Measurements from ENCODE around the gene KCNN4. TPM values are rescaled to one million over a fixed set of nuclear protein-coding genes. Genes with fewer than 3 reads are reported as not detected.

Gene KCNN4
- total RNA-seq, 1 experiment from 2014 or later: 29.7 TPM

- Histone ChIP-seq H3K4me3 (ENCODE audit: low read depth in 2 of 2, low read length in 2 of 2) (no peak overlapping the region), H3K9me3 (ENCODE audit: control insufficient read depth, insufficient read depth, low read depth, low read length) (no peaks in the 10 kb centered on the region), H3K36me3 (ENCODE audit: control insufficient read depth, insufficient read depth, low read length) (0 out of 2 replicates have a peak, but pooled peaks cover 3% of the 10 kb centered on the region), H3K4me1 (ENCODE audit: control insufficient read depth, insufficient read depth, low read length) (peaks cover 19% of the 10 kb centered on the region), H3K27me3 (ENCODE audit: control insufficient read depth, insufficient read depth, low read length) (no peaks in the 10 kb centered on the region), H3K27ac (ENCODE audit: low read length) (no peak overlapping the region)
- no peak for ATAC-seq
- TF ChIP-seq, protein P1, sequence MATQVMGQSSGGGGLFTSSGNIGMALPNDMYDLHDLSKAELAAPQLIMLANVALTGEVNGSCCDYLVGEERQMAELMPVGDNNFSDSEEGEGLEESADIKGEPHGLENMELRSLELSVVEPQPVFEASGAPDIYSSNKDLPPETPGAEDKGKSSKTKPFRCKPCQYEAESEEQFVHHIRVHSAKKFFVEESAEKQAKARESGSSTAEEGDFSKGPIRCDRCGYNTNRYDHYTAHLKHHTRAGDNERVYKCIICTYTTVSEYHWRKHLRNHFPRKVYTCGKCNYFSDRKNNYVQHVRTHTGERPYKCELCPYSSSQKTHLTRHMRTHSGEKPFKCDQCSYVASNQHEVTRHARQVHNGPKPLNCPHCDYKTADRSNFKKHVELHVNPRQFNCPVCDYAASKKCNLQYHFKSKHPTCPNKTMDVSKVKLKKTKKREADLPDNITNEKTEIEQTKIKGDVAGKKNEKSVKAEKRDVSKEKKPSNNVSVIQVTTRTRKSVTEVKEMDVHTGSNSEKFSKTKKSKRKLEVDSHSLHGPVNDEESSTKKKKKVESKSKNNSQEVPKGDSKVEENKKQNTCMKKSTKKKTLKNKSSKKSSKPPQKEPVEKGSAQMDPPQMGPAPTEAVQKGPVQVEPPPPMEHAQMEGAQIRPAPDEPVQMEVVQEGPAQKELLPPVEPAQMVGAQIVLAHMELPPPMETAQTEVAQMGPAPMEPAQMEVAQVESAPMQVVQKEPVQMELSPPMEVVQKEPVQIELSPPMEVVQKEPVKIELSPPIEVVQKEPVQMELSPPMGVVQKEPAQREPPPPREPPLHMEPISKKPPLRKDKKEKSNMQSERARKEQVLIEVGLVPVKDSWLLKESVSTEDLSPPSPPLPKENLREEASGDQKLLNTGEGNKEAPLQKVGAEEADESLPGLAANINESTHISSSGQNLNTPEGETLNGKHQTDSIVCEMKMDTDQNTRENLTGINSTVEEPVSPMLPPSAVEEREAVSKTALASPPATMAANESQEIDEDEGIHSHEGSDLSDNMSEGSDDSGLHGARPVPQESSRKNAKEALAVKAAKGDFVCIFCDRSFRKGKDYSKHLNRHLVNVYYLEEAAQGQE (IDR thresholded peaks at IDR 0.05; ENCODE audit: insufficient read depth in 1 of 2, low read depth in 2 of 2, low read length in 1 of 2): no peak
- TF ChIP-seq SIN3A (IDR thresholded peaks at IDR 0.05; ENCODE audit: borderline replicate concordance, insufficient read depth, low read depth, low read length): no peak
- TF ChIP-seq, protein P2, sequence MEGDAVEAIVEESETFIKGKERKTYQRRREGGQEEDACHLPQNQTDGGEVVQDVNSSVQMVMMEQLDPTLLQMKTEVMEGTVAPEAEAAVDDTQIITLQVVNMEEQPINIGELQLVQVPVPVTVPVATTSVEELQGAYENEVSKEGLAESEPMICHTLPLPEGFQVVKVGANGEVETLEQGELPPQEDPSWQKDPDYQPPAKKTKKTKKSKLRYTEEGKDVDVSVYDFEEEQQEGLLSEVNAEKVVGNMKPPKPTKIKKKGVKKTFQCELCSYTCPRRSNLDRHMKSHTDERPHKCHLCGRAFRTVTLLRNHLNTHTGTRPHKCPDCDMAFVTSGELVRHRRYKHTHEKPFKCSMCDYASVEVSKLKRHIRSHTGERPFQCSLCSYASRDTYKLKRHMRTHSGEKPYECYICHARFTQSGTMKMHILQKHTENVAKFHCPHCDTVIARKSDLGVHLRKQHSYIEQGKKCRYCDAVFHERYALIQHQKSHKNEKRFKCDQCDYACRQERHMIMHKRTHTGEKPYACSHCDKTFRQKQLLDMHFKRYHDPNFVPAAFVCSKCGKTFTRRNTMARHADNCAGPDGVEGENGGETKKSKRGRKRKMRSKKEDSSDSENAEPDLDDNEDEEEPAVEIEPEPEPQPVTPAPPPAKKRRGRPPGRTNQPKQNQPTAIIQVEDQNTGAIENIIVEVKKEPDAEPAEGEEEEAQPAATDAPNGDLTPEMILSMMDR (IDR thresholded peaks at IDR 0.05): no peak
- TF ChIP-seq TCF7L2 (IDR thresholded peaks at IDR 0.05; ENCODE audit: low read depth, low read length): no peak
- TF ChIP-seq POLR2AphosphoS5 (IDR thresholded peaks at IDR 0.05; ENCODE audit: low read depth, low read length): no peak
- intact Hi-C loops (cut with micrococcal nuclease; ENCODE audit: unreplicated experiment) (no loop called here), in situ Hi-C loops (cut with HindIII; ENCODE audit: low pct_unique_long_range_greater_than_20kb, low sequenced_read_pairs) (no loop called here)
- ChIA-PET CTCF (no interaction called here), POLR2A (interaction anchor here (0.5 kb wide), 1 partner anchor 1463 kb away, joined by 14 read pairs; no protein-coding TSS in a partner anchor)
- no peak for DNase-seq (ENCODE audit: low read depth, low spot score)
- BruUV-seq (replicated peaks): no TSS peak
Measured at GRCh38 chr19:43768273-43769050, 12.3 kb downstream of the KCNN4 start.

GRCh38 chr19:43767818-43768217, 13.0 kb downstream of the KCNN4 start:
- H3K36me3 ChIP-seq (ENCODE audit: control insufficient read depth, insufficient read depth, low read length): 0 out of 2 replicates have a peak, but pooled peaks cover 3% of the 10 kb centered on the region
- intact Hi-C loops (cut with micrococcal nuclease; ENCODE audit: unreplicated experiment) (no loop called here), in situ Hi-C loops (cut with HindIII; ENCODE audit: low pct_unique_long_range_greater_than_20kb, low sequenced_read_pairs) (no loop called here)
- H3K4me1 ChIP-seq (ENCODE audit: control insufficient read depth, insufficient read depth, low read length): peaks cover 19% of the 10 kb centered on the region
- no TSS peak for BruUV-seq (replicated peaks)
- H3K27me3 ChIP-seq (ENCODE audit: control insufficient read depth, insufficient read depth, low read length): no peaks in the 10 kb centered on the region
- DNase-seq (ENCODE audit: low read depth, low spot score): no peak
- peak overlapping the region; percentile 39; the same call in 1 of the 2 replicates for H3K27ac ChIP-seq (ENCODE audit: low read length)
- no peak for TF ChIP-seq POLR2AphosphoS5 (IDR thresholded peaks at IDR 0.05; ENCODE audit: low read depth, low read length)
- TF ChIP-seq, protein P1 (IDR thresholded peaks at IDR 0.05; ENCODE audit: insufficient read depth in 1 of 2, low read depth in 2 of 2, low read length in 1 of 2): no peak
- TF ChIP-seq TCF7L2 (IDR thresholded peaks at IDR 0.05; ENCODE audit: low read depth, low read length): no peak
- TF ChIP-seq, protein P2 (IDR thresholded peaks at IDR 0.05): no peak
- TF ChIP-seq SIN3A (IDR thresholded peaks at IDR 0.05; ENCODE audit: borderline replicate concordance, insufficient read depth, low read depth, low read length): no peak
- no peak for ATAC-seq
- POLR2A ChIA-PET: no interaction called here
- CTCF ChIA-PET: interaction anchor here (1.8 kb wide), 1 partner anchor 11 kb away, joined by 10 read pairs; no protein-coding TSS in a partner anchor
- no peak overlapping the region for H3K4me3 ChIP-seq (ENCODE audit: low read depth in 2 of 2, low read length in 2 of 2)
- H3K9me3 ChIP-seq (ENCODE audit: control insufficient read depth, insufficient read depth, low read depth, low read length): no peaks in the 10 kb centered on the region
